GM21619 (cell line): ENCODE data around the gene PHF20.
"Not testable (repeated sequence)": the region's sequence is repeated elsewhere in the genome, so short reads cannot be mapped to it uniquely, and the experiment has no call there.

ENCODE experiments used
- ATAC-seq: cut with Tn5 transposase; IDR thresholded peaks from one replicate; pipeline ENCODE4 v1.9.1; 2021; ENCODE audit not compliant: unreplicated experiment

The PHF20 gene

DNA sequence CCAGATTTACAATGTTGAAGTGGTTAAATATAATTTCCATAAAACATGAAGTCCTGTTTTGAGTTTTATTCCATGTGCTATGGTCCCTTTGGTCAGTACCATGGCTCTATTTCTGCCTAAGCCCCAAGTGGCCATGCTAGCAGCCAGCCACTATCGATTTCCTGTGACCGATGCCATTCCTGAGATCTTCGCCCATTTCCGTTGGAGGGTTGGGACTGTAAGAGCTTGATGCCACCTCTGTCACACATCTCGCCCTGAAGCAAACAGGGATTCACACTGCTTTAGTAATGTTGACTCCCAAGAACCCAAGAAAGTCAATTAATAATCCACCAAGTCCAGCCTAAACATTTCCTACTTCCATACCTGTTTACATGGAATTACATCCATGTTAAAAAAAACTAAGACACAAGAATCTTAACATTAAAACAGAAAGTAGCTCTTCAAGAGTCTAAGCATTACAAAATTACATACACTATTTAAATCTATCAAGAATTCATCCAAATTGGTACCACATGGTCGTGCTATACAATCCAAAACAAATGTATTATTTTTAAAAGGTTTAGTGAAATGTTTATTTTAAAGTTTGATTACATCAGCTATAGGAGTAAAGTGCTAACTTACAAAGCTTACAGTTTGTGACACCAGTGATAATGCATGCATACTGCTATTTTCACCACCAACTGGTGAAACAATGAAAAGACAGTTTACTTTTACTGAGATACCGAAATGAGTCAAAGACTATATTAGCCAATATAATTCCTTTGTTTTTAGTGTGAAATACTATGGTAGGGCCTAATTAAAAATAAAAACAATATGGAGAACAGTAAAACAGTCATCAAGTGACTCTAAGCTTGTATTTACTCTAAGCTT is 32.3 kb upstream of the PHF20 start:
- ATAC-seq: no peak

DNA sequence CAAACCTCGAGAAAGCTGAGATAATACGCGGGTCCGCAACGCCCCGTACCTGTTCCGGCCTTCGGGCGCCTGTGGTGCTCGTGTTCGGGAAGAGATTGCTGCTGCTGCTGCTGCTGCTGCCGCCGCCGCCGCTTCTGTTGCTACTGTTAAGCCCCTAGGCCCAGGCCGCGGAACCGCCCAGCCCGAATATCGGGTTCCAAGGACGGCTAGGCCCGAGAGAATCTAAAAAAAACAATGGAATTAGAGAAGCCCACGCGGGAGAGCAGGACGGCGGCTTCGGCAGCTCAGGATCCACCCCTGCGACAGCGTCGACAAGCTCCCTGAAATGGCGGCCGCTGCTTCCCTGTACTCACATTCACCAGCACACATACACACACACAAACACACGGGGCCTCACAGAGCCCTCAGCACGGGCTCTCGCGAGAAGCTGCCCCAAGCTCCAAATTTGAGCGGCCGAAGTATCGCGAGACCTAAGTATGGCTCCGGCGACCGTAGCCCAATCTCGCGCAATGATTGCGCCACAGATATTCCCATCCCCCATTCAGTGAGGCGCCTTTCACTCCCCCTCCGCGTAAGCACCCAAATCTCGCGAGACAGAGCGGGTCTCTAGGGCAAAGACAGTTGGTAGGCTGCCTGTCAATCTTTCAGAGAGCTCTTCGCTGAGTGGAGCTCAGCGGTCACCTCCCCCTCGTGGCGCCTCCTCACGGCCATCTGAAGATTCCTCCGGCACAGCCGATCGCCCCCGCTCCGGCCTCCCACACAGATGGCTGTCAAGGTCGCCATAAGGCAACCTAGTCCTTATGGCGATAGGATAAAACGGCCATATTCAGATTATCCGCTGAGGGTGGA is 29.7 kb upstream of the PHF20 start, which contains the start of gene RBM39:
RBM39 (minus strand) TSS at position 369 of the 849 bp plus-strand sequence. CDS start 1,386 bp downstream, outside the sequence.
- peak; percentile 88 for ATAC-seq

DNA sequence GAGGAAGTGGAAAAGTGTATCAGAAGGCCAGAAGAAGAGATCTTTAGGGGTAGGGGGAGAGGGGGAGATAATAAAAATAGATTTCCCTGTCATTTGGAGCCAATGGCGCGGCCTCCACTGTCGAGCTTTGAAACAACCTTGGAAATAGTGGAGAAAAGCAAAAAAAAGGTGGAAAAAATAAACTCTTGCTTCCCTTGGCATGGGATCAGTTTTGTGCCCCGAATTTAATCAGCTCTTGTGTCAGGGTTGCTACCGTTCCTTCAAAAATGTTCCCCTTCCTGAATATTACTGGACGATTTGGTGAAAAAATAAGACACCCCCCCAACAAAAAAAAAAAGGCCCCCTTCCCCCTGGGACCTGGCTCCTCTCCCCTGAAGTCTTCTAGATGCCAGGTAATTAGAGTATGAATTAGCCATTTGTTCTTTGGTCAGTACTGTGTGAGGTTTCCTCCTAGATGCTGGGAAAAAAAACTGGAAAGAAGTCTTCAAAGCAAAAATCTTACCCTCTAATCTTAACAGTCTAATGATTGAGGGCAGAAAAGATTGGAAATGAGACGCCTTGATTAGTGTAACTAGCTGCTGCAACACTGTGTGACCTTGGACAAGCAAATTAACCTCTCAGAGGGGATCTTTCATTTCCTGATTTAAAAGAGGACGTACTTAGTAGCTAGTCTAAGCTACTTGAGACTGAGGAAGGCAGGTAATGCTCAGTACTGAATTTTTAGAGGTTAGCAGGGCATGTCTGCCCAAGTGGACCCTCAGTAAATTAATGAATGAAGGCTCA is 28.9 kb upstream of the PHF20 start:
- ATAC-seq: no peak

DNA sequence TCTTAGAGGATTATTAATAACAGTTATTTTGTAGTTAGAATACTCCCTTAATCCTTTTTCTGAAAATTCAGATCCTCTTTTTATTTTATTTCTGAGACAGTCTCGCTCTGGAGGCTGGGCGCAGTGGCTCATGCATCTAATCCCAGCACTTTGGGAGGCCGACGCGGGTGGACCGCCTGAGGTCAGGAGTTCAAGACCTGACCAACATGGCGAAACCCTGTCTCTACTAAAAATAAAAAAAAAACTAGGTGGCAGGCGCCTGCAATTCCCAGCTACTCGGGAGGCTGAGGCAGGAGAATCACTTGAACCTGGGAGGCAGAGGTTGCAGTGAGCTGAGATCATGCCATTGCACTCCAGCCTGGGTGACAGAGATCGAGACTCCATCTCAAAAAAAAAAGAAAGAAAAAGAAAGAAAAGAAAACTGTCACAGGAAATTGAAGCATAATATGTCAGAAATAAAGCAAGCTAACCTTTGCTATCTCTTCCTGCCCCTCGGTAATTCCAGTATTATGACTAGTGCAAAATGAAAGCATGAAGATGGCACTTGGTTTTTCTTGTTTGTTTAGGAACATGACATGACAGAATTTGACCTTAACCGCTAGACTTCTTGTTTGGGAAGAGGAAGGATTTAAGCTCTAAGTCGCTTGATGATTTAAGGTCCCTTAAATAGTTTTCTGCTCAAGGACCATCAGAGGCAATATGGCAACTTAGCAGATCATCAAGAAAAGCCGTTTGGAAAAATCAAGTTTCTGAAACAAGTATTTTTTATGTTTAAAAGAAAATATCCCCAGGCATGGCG is 27.9 kb upstream of the PHF20 start:
- no peak for ATAC-seq

DNA sequence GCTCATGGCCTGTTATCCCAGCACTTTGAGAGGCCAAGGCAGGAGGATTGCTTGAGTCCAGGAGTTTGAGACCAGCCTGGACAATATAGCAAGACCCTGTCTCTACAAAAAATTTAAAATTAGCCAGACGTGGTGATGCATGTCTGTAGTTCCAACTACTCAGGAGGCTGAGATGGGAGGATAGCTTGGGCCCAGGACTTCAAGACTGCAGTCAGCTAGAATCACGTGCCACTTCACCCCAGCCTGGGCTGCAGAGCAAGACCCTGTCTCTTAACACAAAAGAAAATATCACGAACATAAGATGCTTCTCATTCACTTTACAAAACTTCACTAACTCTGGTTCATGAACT is 27.3 kb upstream of the PHF20 start:
- not testable (repeated sequence) for ATAC-seq

DNA sequence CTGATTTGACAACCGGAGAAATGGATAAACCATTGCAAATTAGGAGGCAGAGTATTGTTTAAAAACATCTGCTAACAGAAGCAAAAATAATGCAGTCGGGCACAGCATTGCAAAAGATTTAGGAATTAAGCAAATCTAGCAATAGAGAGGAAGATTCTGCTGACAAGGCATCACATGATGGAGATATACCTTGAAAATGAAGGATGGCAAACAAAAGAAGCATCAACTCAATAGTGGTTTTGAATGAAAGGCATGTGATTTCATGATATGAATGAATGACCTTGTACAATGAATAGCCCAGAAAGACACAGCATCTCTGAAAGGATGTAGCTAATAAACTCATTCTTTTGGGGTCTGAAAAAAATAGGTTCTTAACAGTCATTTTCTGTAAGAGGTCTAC is 21.2 kb upstream of the PHF20 start:
- no peak for ATAC-seq

DNA sequence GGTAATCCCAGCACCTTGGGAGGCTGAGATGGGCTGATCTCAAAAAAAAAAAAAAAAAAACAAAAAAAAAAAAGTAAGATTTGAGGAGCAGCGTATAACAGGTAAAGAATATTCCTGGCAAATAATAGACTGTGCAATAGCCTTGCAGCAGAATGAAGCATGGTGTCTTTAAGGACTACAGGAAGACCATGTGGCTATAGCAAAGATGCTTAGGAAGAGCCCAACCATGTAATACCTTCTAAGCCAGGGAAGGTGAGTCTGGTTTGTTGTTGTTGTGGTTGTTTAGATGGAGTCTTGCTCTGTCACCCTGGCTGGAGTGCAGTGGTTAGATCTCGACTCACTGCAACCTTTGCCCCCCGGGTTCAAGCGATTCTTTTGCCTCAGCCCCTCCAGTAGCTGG is 15.4 kb upstream of the PHF20 start:
- no peak for ATAC-seq

DNA sequence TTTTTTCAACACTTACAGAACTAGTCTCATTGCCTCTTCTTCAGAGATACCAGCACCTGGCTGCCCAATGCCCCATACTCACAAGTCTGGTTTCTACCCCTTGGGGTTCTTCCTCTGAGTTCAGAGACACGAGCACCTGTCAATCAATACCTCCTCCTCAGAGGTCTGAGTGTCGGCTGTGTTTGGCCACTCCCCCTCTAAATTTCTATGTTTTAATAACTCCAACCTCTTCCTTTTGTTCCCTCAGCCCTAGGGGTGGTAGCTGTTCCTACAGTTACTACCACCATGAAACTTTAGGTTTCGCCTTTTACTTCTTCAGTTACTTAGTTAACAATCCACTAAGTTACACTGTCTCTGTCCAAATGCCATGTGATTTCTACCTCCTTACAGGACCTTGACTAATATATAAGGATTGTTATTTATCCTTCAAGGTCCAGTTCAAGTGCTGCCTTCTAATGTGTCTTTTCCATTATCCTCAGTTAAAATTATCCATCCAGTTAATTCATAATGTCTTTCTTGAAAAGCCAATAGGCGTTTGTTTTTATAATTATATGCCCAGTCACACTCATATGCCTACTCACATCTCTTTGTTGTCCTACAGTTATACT is 14.6 kb upstream of the PHF20 start:
- ATAC-seq: no peak

DNA sequence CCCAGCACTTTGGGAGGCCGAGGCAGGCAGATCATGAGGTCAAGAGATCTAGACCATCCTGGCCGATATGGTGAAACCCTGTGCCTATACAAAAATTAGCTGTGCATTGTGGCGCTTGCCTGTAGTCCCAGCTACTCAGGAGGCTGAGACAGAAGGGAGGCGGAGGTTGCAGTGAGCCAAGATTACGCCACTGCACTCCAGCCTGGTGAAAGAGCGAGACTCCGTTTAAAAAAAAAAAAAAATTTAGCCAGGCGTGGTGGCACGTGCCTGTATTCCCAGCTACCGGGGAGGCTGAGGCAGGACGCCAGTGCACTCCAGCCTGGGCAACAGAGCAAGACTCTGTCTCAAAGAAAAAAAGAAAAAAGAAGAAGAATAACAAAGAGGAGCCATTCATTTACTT is 10.3 kb upstream of the PHF20 start:
- ATAC-seq: not testable (repeated sequence)

DNA sequence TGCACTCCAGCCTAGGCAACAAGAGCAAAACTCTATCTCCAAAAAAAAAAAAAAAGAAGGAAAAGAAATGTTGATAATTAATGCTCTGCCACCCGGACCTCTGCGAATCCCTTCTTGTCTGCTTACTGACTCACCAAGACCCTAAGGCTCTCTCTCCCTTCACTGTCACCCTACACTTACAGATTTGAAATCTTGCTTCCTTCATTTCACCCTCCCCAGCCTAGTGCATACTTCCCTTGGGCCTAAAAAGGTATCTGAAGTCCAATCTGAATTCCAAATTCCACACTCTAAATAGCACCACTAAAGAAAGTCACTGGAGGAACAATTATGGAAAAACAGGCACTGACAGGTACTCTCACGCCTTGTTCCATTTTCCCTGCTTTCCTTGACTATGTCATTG is 9.4 kb upstream of the PHF20 start:
- no peak for ATAC-seq

DNA sequence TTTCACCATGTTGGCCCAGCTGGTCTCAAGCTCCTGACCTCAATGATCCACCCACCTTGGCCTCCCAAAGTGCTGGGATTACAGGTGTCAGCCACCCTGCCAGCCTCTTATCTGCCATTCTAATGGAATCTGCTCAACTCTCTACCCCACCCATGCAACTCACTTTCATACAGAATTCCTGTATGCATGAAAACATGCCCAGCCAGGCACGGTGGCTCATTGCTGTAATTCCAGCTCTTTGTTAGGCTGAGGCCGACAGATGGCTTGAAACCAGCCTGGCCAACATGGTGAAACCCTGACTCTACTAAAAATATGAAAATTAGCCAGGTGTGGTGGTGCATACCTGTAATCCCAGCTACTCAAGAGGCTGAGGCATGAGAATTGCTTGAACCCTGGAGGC is 6.9 kb upstream of the PHF20 start:
- not testable (repeated sequence) for ATAC-seq

DNA sequence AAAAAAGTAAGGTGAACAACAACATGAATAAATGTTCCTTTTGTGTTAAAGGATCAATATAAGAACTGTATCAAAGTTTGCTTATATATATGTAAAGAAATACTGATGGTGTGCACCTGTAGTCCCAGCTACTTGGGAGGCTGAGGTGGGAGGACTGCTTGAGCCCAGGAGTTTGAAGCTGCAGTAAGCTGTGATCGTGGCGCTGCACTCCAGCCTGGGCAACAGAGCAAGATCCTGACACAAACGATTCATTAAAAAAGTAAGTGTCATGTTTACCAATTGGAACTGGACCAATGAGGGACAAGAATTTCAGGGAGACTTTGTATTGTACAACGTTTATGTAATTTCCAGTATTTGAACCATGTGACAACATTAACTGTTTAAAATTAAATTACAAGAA is 5.0 kb upstream of the PHF20 start:
- no peak for ATAC-seq

DNA sequence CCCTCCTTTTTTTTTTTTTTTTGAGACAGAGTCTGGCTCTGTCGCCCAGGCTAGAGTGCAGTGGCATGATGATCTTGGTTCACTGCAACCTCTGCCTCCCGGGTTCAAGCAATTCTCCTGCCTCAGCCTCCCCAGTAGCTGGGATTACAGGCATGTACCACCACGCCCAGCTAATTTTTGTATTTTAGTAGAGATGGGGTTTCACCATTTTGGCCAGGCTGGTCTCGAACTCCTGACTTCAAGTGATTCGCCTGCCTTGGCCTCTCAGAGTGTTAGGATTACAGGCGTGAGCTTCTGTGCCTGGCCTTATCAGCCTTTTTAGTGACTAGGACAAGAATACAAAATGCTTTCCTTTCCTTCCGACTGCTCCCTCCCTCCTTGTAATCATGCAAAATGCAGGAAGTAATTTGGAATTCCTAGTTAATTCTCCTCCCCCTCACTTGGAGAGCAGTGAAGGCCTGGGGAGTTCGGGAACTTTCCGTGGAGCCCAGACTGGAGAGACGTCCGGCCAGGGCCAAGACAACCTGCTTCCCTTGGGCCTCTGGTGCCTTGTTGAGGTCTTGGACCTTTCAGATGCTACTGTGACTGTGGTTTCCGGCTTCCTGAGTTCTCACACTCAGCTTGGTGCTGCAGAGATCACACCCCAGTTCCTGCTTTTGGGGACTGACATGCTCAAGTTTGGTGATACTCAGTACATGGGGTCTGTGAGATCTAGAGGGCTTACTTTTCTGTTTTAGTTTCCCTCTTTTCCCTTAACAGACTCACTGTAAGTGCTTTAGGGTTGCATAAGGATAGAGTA is 3.9 kb upstream of the PHF20 start:
- ATAC-seq: peak; percentile 47

DNA sequence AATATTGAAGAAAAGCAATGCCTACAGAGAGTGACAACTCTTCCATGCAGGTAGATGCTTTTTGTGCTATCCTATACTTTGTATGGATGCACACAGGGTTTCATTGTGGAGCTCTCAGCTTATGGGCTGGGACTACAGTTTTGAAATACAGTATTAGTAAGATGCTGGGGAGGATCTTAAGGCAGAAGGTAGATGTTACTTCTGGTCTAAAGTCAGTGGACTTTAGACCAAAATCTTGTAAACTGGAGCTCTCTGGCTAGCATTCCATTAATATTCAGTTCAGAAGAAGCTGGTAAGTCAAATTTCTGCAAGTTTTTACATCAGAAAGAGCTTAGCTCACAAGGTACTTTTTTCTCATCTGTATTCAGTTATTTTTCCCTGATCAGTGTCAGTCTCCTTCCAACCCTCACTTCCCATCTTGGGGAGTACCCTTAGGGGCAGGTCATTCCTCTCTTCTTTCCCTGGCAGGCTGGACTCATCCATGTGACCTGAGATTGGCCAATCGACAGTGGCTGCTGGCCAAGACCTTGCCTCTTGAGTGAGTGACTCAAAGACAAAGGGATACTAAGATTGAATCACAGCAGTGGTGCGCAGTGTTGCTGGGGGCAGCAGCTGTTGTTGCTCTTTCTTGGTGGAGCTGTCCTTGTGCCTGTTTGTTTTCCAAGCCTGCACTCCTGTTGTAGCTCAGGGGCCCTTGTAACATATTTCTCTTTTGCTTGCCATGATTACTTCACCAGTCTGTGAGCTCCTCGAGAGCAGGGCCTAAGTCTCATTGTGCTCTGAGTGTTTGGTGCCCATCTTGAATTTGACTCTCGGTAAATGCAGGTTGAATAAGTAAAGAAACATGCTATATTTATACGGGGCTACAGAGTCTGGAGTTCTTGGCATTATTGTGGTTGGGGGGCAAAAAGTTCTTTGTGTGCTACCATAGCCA is 2.8 kb upstream of the PHF20 start:
- ATAC-seq: no peak

DNA sequence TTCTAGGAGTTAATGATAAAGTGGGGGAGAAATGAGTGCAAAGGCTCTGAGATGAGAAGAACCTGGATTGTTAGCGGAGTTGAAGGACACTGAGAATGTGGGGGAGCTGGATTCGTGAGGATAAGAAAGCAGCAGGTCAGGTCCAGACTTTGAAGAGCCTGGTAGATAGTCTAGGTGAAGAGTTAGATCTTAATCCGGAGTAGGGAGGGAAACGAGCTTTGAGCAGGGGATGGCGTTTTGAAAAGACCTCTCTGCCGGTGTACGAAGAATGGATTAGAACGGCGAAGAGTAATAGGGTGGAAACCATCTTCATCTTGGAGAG is 487 bp upstream of the PHF20 start:
- ATAC-seq: no peak

DNA sequence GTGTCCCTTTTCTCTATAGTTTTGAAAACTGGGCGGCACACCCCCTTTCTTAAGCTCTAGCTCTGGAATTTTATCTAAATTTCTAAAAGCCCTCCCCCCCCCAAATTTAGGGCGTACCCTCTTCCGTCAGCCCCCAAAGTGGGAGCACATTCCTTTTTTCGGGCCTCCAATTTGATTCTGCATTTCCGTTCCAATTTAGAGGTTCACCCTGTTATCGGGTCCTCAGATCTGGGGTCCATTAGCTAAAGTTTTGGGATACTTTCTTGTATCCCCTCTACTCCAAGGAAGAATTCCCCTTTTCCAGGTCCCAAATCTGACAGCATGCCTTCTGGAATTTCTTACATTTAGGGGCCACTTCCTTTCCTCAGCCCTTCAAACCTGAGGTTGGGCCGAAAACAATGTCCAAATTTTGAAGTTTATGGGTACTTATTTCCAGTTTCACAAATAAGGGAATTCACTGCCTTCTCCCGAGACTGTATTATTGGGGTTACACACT is 796 bp downstream of the PHF20 start:
- no peak for ATAC-seq

DNA sequence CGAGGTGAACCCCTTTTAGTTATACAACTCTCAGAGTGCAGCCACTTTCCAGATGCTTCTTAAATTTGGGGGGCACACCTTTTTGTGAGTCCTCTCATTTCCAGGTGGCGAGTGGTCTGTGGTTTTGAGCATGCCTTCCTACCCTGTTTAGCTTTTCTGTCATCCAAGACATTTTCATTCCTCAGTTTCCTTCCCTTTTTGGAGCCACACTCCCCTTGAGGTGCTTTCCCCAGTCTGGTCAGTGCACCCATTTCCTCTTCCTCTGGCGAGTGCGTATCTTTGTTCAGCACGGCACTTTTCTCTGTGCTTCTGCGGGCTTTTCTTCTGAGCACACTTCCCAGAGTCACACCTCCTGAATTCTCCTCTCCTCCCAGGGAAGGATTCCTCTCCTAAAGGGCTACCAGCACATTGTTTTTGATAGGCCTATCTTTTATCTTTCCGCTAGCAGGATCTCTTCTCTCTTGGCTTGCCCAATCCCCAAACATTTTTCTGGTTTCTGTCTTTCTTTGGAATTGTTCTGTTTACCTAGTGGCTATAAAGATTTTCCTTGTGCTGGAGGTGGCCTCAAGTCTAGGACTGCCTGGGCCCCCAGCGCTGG is 1.4 kb downstream of the PHF20 start:
- no peak for ATAC-seq

DNA sequence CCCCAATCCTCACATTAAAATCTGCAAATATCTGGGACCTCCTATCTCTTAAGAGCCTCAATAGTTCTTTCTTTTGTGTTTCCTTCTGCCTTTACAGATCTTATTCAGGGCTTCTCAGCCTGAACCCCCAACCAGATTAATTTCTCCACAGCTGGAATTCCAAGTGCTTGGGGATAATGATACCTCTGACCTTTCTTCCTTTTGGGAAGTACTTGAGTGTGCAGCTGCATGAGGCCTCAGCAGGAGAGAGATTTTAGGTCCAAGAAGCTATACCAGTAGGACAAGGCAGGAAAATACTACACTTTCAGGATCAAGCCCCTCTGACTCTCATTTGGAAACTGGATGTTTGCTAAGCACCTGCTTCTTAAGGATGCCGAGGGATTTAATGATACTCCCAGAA is 2.6 kb downstream of the PHF20 start:
- ATAC-seq: no peak
